Neural progenitor cell (in vitro differentiated cells): Measurements from ENCODE around the gene GMDS.

ENCODE experiments used
- CTCF ChIP-seq: fragments of 200-600 bp; sonication (generic); IDR thresholded peaks from 2 replicates; pipeline ENCODE4 v1.5.1; 2017; ENCODE audit warnings: antibody characterized with exemption, mild to moderate bottlenecking
- EZH2phosphoT487 ChIP-seq: fragments of 200-600 bp; sonication (generic); IDR thresholded peaks from 2 replicates; pipeline ENCODE4 v1.6.1; 2017; ENCODE audit warnings: antibody characterized with exemption

- TF ChIP-seq CTCF (peak; percentile 24), EZH2phosphoT487 (no peak)
Measured at GRCh38 chr6:1686117-1687098, 559.0 kb downstream of the GMDS start.
